Activated CD8-positive, alpha-beta T cell treated with anti-CD3 and anti-CD28 coated beads for 36 hours (primary cell): ENCODE results near the gene KCNIP4. TPM values are rescaled to one million over a fixed set of nuclear protein-coding genes. Genes with fewer than 3 reads are reported as not detected.

Experiments
- ATAC-seq: fragments of 200-7000 bp; cut with Tn5 transposase; one replicate; pipeline ENCODE4 v1.10.0; 2021; ENCODE audit warnings: mild to moderate bottlenecking, moderate library complexity
- CTCF ChIA-PET: fragments of 350-600 bp; sonication (Branson Sonifier 250); formaldehyde crosslinking; loops from one replicate; lab custom pipeline; 2021; ENCODE audit warnings: antibody characterized with exemption; lab: Charles Lee
- POLR2A ChIA-PET: fragments of 350-600 bp; sonication (Branson Sonifier 250); formaldehyde crosslinking; loops from one replicate; lab custom pipeline; 2021; ENCODE audit warnings: antibody characterized with exemption; lab: Charles Lee
- DNase-seq: peaks from one replicate; pipeline ENCODE4 v3.0.0-alpha.2; 2020
- H3K27ac Mint-ChIP-seq: one replicate; pipeline ENCODE4 v1.8.0; 2021; ENCODE audit warnings: mild to moderate bottlenecking, mixed read lengths
- H3K27me3 Mint-ChIP-seq: one replicate; pipeline ENCODE4 v1.8.0; 2021; ENCODE audit warnings: mixed read lengths
- H3K36me3 Mint-ChIP-seq: one replicate; pipeline ENCODE4 v1.8.0; 2021; ENCODE audit warnings: low read depth, mixed read lengths
- H3K4me1 Mint-ChIP-seq: one replicate; pipeline ENCODE4 v1.8.0; 2021; ENCODE audit warnings: low read depth, mixed read lengths
- H3K4me3 Mint-ChIP-seq: one replicate; pipeline ENCODE4 v1.8.0; 2021; ENCODE audit warnings: mild to moderate bottlenecking, moderate library complexity, mixed read lengths
- H3K9me3 Mint-ChIP-seq: one replicate; pipeline ENCODE4 v1.8.0; 2021; ENCODE audit warnings: mixed read lengths
- CTCF ChIP-seq: fragments of 200-600 bp; IDR thresholded peaks from one replicate; pipeline ENCODE4 v1.8.0; 2022; ENCODE audit warnings: antibody characterized with exemption, mild to moderate bottlenecking
- intact Hi-C: fragments of 100-400 bp; cut with micrococcal nuclease; formaldehyde crosslinking; loops from one replicate; pipeline ENCODE4 v1.10.0; 2022
- total RNA-seq, 2 experiments: library from RNA; stranded (reverse); gene quantifications; one replicate each; pipeline ENCODE4 v1.2.3, GENCODE V29; 2021

The KCNIP4 gene
- total RNA-seq, 2 experiments from 2014 or later = not detected

- DNase-seq (no peak), ATAC-seq (no peak)
- Mint-ChIP-seq H3K4me1 (no peaks in the 10 kb centered on the region), H3K9me3 (peaks cover 5% of the 10 kb centered on the region), H3K4me3 (no peak overlapping the region), H3K27me3 (no peaks in the 10 kb centered on the region), H3K36me3 (no peaks in the 10 kb centered on the region), H3K27ac (no peak overlapping the region)
- TF ChIP-seq CTCF = no peak
- intact Hi-C loops = no loop called here
- ChIA-PET CTCF (no interaction called here), POLR2A (no interaction called here)
Measured at GRCh38 chr4:20926529-20926928, 1022.0 kb downstream of the KCNIP4 start.

DNA sequence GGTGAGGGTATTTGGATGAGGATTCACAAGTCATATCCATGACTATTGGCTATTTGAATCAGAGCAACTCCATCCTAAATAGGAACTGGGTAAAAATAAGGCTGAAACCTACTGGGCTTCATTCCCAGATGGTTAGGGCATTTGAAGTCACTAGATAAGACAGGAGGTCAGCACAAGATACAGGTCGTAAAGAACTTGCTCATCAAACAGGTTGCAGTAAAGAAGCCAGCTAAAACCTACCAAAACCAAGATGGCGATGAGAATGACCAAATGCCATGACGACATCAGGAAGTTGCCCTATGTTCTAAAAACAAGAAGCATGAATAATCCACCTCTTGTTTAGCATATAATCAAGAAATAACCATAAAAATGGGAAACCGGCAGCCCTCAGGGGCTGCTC lies 1023.4 kb downstream of the KCNIP4 start:
- no peak for ATAC-seq
- H3K4me3 Mint-ChIP-seq = no peak overlapping the region
- POLR2A ChIA-PET = no interaction called here
- CTCF ChIA-PET = no interaction called here
- no peak for DNase-seq
- H3K36me3 Mint-ChIP-seq = no peaks in the 10 kb centered on the region
- no peaks in the 10 kb centered on the region for H3K27me3 Mint-ChIP-seq
- H3K9me3 Mint-ChIP-seq = peaks cover 9% of the 10 kb centered on the region
- H3K4me1 Mint-ChIP-seq = no peaks in the 10 kb centered on the region
- no peak overlapping the region for H3K27ac Mint-ChIP-seq
- TF ChIP-seq CTCF = no peak
- intact Hi-C loops = no loop called here

DNA sequence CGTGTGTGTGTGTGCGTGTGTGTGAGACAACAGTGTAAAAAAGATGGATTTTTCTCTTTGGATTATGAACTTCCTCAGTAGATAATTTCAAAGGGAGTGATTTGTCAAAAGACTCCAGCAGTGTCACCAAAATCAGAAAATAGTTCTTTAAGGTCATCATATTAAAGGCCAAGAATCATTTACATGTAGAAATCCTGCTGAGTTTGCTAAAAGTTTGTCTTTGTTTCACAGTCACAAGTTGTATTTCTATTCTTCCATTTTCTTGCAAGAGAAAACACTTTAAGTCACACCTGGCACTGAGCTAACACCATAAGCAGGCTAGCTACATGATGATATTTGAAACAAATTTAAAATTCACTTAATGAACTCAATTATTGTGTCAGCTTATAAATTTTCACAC lies 1025.6 kb downstream of the KCNIP4 start:
- Mint-ChIP-seq H3K27me3 (no peaks in the 10 kb centered on the region), H3K36me3 (no peaks in the 10 kb centered on the region), H3K4me1 (peaks cover under 1% of the 10 kb centered on the region), H3K27ac (no peak overlapping the region), H3K9me3 (peaks cover 5% of the 10 kb centered on the region), H3K4me3 (no peak overlapping the region)
- ChIA-PET CTCF (no interaction called here), POLR2A (no interaction called here)
- no peak for TF ChIP-seq CTCF
- intact Hi-C loops = no loop called here
- ATAC-seq (no peak), DNase-seq (no peak)

GRCh38 chr4:20916106-20916505 lies 1032.5 kb downstream of the KCNIP4 start:
- no peak overlapping the region for H3K4me3 Mint-ChIP-seq
- DNase-seq (peak; percentile 30), ATAC-seq (no peak)
- no peaks in the 10 kb centered on the region for H3K36me3 Mint-ChIP-seq
- intact Hi-C loops = no loop called here
- H3K27me3 Mint-ChIP-seq = no peaks in the 10 kb centered on the region
- ChIA-PET CTCF (no interaction called here), POLR2A (no interaction called here)
- TF ChIP-seq CTCF = no peak
- H3K27ac Mint-ChIP-seq = no peak overlapping the region
- peaks cover 2% of the 10 kb centered on the region for H3K9me3 Mint-ChIP-seq
- peaks cover 11% of the 10 kb centered on the region for H3K4me1 Mint-ChIP-seq

- intact Hi-C loops = no loop called here
- no peaks in the 10 kb centered on the region for H3K9me3 Mint-ChIP-seq
Measured at GRCh38 chr4:20904966-20905365, 1043.6 kb downstream of the KCNIP4 start.

More at GRCh38 chr4:20904966-20905365, 1043.6 kb downstream of the KCNIP4 start:
- POLR2A ChIA-PET = no interaction called here
- no peaks in the 10 kb centered on the region for H3K4me1 Mint-ChIP-seq
- CTCF ChIA-PET = no interaction called here
- ATAC-seq (no peak), DNase-seq (no peak)
- H3K27ac Mint-ChIP-seq = no peak overlapping the region
- TF ChIP-seq CTCF = no peak
- no peak overlapping the region for H3K4me3 Mint-ChIP-seq
- no peaks in the 10 kb centered on the region for H3K36me3 Mint-ChIP-seq
- no peaks in the 10 kb centered on the region for H3K27me3 Mint-ChIP-seq
